AG09309 (cell line): ENCODE results near the gene ZNF165.
A peak's percentile ranks its signal among the peaks of the same experiment; 100 is the strongest.
"Not testable (repeated sequence)": the region's sequence is repeated elsewhere in the genome, so short reads cannot be mapped to it uniquely, and the experiment has no call there.

Source experiments
- DNase-seq: peaks from one replicate; pipeline ENCODE4 v3.0.0-alpha.2; 2010; ENCODE audit warnings: low read depth
- H3K4me3 ChIP-seq: 2 replicates; pipeline ENCODE4 v1.5.1; 2011; ENCODE audit warnings: mild to moderate bottlenecking, low read depth, low read length, moderate library complexity; ENCODE audit not compliant: control insufficient read depth
- TF ChIP-seq, protein P1 (sequence below): IDR thresholded peaks from 2 replicates; pipeline ENCODE4 v1.5.1; 2011; ENCODE audit warnings: mild to moderate bottlenecking, low read depth, low read length, inconsistent platforms; ENCODE audit not compliant: insufficient read depth, control insufficient read depth; ENCODE audit errors: missing control alignments

ZNF165 gene

DNA sequence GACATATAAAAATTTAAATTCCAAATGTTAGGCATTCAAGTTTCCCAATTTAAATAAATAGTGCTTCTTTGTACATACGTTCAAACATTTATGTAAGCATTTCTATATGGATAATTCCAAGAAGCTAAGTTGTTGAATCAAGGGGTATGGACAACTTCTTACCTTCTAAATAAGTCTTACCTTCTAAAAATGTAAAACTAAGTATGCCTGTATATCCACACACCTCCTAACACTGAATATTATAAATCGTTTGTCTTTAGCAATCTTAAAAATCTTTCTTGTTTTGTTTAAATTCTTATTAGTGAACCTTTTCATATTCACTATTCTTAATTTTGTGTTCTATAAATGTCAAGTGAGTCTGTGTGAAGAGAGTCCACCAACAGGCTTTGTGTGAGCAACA lies 41.5 kb downstream of the ZNF165 start:
- no peak overlapping the region for H3K4me3 ChIP-seq
- TF ChIP-seq, protein P1, sequence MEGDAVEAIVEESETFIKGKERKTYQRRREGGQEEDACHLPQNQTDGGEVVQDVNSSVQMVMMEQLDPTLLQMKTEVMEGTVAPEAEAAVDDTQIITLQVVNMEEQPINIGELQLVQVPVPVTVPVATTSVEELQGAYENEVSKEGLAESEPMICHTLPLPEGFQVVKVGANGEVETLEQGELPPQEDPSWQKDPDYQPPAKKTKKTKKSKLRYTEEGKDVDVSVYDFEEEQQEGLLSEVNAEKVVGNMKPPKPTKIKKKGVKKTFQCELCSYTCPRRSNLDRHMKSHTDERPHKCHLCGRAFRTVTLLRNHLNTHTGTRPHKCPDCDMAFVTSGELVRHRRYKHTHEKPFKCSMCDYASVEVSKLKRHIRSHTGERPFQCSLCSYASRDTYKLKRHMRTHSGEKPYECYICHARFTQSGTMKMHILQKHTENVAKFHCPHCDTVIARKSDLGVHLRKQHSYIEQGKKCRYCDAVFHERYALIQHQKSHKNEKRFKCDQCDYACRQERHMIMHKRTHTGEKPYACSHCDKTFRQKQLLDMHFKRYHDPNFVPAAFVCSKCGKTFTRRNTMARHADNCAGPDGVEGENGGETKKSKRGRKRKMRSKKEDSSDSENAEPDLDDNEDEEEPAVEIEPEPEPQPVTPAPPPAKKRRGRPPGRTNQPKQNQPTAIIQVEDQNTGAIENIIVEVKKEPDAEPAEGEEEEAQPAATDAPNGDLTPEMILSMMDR, result no peak
- DNase-seq, result no peak

DNA sequence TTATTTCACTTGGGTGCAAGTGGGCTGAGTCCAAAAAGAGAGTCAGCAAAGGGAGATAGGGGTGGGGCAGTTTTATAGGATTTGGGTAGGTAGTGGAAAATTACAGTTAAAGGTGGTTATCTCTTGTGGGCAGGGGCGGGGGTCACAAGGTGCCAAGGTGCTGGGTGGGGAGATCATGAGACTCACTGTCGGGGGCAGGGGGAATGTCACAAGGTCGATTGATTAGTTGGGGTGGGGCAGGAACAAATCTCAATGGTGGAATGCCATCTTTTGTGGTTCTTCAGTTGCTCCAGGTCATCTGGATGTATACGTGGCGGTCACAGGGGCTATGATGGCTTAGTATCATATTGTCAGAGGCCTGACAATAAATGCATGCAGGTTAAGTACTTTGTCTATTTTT lies 41.9 kb downstream of the ZNF165 start:
- DNase-seq, H3K4me3 ChIP-seq: not testable (repeated sequence)

DNA sequence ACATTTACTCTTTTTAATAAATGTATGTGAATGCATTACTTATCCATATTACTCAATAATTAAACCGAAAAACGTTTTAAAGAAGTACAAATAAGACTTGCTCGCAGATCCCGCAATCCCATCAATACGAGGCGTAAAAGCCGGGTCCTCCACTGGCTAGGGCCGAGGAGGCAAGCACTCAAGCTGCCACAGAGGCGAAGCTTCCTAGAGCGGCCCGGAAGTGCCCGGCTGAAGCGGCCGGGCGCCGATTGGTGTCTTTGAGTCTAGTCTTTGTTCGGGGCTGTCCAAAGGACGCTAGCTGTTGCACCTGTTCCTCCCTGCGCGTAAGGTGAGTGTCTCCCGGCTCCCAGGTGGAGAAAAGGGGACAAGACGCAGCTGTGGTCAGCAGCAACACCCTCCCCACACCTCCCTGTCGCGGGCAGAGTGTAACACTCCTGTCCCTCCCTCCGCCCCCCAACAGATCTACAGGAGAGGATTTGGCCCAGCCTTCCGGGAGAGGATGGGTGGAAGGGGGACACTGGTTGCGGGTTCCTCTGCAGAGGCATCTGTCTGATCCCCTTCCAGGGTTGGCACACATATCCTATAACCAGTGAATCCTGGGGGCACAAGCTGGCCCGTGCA lies 44.1 kb downstream of the ZNF165 start, which contains the start of gene ZSCAN16:
TSS of gene ZSCAN16 (plus strand) at position 260 of the 621 bp plus-strand sequence. CDS start 835 bp downstream, outside the sequence.
- peak within 1 kb of the TSS; percentile 59 for H3K4me3 ChIP-seq
- TF ChIP-seq, protein P1, result no peak

DNA sequence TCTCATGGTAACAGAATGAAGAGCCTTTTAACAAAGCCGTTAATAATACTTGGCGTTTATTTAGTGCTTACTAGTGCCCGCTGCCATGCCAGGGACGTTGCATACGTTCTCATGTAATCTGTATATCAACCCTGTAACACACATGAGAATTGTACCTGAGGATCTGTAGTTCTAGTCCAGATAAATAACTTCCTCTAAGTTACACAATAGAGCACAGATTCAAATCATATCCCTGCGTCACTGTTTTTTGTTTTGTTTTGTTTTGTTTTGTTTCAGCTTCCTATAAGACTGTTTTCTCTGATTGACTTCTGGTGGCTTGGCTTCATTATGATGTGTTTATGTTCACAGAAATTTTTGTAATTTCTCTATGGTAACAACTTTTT lies 44.6 kb downstream of the ZNF165 start:
- no peak for DNase-seq
- TF ChIP-seq, protein P1, result no peak
- peak overlapping the region; percentile 59 for H3K4me3 ChIP-seq

More for the DNA sequence above, 44.1 kb downstream of the ZNF165 start, which contains the start of gene ZSCAN16:
- DNase-seq, result no peak

DNA sequence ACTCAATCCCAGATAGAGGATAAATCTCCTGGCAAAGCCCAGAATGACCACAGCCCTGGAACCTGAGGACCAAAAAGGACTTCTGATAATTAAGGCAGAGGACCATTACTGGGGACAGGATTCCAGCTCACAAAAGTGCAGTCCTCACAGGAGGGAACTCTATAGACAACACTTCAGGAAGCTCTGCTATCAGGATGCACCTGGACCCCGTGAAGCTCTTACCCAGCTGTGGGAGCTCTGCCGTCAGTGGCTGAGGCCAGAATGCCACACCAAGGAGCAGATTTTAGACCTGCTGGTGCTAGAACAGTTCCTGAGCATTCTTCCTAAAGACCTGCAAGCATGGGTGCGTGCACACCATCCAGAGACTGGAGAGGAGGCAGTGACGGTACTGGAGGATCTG lies 45.0 kb downstream of the ZNF165 start:
- TF ChIP-seq, protein P1, result no peak
- H3K4me3 ChIP-seq, result no peak overlapping the region

DNA sequence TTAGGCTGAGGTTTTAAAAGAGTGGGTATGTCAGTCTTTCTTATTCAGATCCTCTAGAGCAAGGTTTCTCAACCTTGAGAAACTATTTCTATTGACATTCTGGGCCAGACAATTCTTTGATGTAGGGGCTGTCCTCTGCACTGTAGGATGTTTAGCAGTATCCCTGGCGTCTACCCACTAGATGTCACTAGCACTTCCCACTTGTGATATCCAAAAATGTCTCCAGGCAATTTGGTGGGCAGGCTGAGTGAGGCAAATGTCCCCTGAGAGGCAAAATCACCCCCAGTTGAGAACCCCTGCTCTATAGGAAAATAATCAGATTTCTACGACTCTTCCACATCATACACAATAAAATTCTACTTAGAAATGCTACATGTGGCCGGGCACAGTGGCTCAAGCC lies 53.6 kb downstream of the ZNF165 start:
- DNase-seq, result no peak
- no peak overlapping the region for H3K4me3 ChIP-seq
- TF ChIP-seq, protein P1, result peak; percentile 51

More for the DNA sequence above, 45.0 kb downstream of the ZNF165 start:
- no peak for DNase-seq

DNA sequence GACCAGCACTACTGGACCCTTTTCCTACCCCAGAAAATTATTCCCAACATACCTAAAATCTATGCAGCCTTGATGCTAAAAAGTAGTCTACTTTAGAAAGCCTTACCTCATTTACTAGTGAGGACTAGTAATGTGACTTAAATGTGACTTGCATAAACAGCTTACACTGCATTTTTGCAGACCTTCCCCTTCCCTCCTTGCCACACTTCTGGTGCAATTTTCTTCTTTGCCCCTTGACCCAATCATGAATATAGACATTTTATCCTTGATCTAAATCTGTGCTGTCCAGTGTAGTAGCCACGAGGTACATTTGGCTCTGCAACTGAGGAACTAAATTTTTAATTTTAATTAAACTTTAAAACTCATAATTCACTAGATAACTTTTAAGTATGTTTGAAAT lies 54.3 kb downstream of the ZNF165 start:
- DNase-seq, result no peak
- H3K4me3 ChIP-seq, result no peak overlapping the region
- TF ChIP-seq, protein P1, result no peak
